Measurements from ENCODE around the gene SF3B6.

Gene SF3B6

GRCh38 chr2:24065341-24065740 is 10.8 kb downstream of the SF3B6 start:
- DNase-seq (ENCODE audit: insufficient read length, low spot score) (no peak), FAIRE-seq (no peak)
- TF ChIP-seq CTCF (IDR thresholded peaks at IDR 0.05; ENCODE audit: insufficient read depth, missing control alignments): no peak

DNA sequence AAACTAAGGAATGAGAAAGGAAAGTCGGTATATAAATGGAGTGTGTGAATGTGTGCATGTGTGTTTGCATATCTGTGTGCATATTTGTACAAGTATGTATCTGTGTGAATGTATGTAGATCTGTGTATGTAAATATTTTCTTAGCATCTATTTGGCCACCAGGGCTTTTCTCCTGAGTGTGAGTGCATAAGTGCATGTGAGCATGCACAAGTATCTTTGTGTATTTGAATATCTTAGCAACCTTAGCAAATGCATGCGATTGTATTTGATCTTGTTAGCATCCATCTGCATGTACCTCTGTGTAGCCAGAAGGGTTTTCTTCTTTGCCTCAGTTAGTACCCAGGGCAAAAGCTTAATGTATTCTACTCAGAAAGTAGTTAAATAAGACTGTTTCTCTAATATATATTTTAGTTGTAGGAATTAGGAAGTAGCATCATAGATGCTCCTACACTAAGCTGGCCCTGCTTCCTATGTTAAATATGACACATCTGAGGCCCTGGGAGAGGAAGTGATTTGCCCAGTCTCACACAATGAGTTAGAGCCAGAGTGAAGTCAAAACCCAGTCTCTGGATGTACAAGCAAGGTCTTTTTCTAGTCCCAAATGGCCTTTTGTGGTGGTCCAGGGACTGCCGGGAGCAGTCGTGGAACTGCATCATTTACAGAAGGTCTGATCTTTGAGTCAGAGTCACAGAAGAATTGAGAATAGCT is 17.4 kb downstream of the SF3B6 start:
- no peak for TF ChIP-seq CTCF (IDR thresholded peaks at IDR 0.05; ENCODE audit: insufficient read depth, missing control alignments)
- no peak for FAIRE-seq
- DNase-seq (ENCODE audit: insufficient read length, low spot score): no peak

DNA sequence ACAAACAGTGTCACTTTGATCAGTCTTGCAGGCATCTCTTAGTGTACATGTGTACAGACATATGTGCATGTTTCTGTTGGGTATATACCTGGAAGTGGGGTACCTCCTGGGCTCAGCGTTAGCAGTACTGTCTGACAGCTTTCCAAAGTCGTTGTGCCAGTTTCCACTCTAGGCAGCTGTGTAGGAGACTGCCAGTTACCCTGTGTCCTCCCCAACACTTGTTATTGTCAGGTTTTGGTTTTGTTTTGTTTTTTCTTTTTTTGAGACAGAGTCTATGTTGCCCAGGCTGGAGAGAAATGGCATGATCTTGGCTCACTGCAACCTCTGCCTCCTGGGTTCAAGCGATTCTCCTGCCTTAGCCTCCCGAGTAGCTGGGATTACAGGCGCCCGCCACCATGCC is 20.4 kb downstream of the SF3B6 start:
- no peak for DNase-seq (ENCODE audit: insufficient read length, low spot score)
- TF ChIP-seq CTCF (IDR thresholded peaks at IDR 0.05; ENCODE audit: insufficient read depth, missing control alignments): no peak
- FAIRE-seq: no peak

- TF ChIP-seq CTCF (IDR thresholded peaks at IDR 0.05; ENCODE audit: insufficient read depth, missing control alignments): no peak
- DNase-seq (ENCODE audit: insufficient read length, low spot score) (no peak), FAIRE-seq (no peak)
These were observed 21.6 kb downstream of the SF3B6 start for GRCh38 chr2:24054366-24055010.

DNA sequence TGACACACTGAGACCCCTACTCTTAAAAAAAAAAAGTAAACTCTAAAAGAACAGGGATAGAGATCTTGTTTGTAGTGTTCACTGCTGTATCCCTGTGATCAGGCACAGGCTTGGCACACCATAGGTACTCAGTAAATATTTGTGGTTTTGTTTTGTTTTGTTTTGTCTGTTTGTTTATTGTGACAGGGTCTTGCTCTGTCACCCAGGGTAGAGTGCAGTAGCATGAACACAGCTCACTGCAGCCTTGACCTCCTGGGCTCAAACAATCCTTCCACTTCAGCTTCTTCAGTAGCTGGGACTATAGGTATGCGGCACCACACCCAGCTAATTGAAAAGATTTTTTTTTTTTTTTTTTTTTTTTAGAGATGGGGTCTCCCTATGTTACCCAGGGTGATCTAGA is 23.2 kb downstream of the SF3B6 start:
- DNase-seq (ENCODE audit: insufficient read length, low spot score) (no peak), FAIRE-seq (no peak)
- no peak for TF ChIP-seq CTCF (IDR thresholded peaks at IDR 0.05; ENCODE audit: insufficient read depth, missing control alignments)

- no peak for FAIRE-seq
- TF ChIP-seq CTCF (IDR thresholded peaks at IDR 0.05; ENCODE audit: insufficient read depth, missing control alignments): no peak
- no peak for DNase-seq (ENCODE audit: insufficient read length, low spot score)
These were observed 24.3 kb downstream of the SF3B6 start for GRCh38 chr2:24051833-24052232.
